HepG2 (cell line): Measurements from ENCODE around the gene MED28. TPM values are rescaled to one million over a fixed set of nuclear protein-coding genes. Genes with fewer than 3 reads are reported as not detected.

Experiments used
- ATAC-seq: fragments of 200-7000 bp; cut with Tn5 transposase; 3 replicates; pipeline ENCODE4 v1.9.1; 2020; ENCODE audit warnings: mild to moderate bottlenecking, moderate library complexity
- BruUV-seq: library from RNA; stranded (reverse); fragments of 400-500 nt; replicated peaks from 2 replicates; lab custom pipeline; 2021; lab: Mats Ljungman, UMichigan
- CTCF ChIA-PET: fragments of 300-600 bp; formaldehyde crosslinking; extraction: SDS; loops from one replicate; lab custom pipeline; 2021; ENCODE audit warnings: low total read pairs, inconsistent platforms, low intra/inter-chr PET ratio; lab: Yijun Ruan, JAX
- POLR2A ChIA-PET: fragments of 350-600 bp; sonication (Branson Sonifier 250); formaldehyde crosslinking; loops from one replicate; lab custom pipeline; 2020; ENCODE audit warnings: antibody characterized with exemption, inconsistent platforms; lab: Yijun Ruan, JAX
- DNase-seq: peaks from one replicate; pipeline ENCODE4 v3.0.0-alpha.2; 2015; ENCODE audit warnings: low spot score
- FAIRE-seq: peaks from 3 replicates; lab custom pipeline; 2011; peaks lifted over from hg19 to GRCh38; lab: Jason Lieb, UNC
- H2AFZ ChIP-seq: one replicate; pipeline ENCODE4 v1.6.1; 2011; ENCODE audit warnings: low read length, inconsistent platforms
- H3K27ac ChIP-seq: fragments of 300-600 bp; 3 replicates; pipeline ENCODE4 v1.8.0; 2011; ENCODE audit warnings: mixed run types, mild to moderate bottlenecking, mixed read lengths, low read length, inconsistent platforms; ENCODE audit not compliant: insufficient read depth; ENCODE audit errors: extremely low read length
- H3K27me3 ChIP-seq, 2 experiments: fragments of 200-600 bp in 1 of 2; 2 replicates in 1 of 2; 3 replicates in 1 of 2; pipeline versions ENCODE4 v1.6.0 to v1.8.0; 2011; ENCODE audit warnings: low read length in 2 of 2, mild to moderate bottlenecking in 2 of 2, moderate library complexity in 2 of 2, inconsistent platforms in 1 of 2; ENCODE audit not compliant: insufficient read depth in 2 of 2, control insufficient read depth in 1 of 2
- H3K36me3 ChIP-seq, 2 experiments: fragments of 200-600 bp in 1 of 2; replicated peaks in 1 of 2; 2 replicates in 1 of 2; 3 replicates in 1 of 2; pipeline versions ENCODE4 v1.5.1 to v1.8.0; 2011; ENCODE audit warnings: low read length in 2 of 2, inconsistent platforms in 1 of 2; ENCODE audit not compliant: insufficient read depth in 2 of 2, control insufficient read depth in 1 of 2
- H3K4me1 ChIP-seq: 2 replicates; pipeline ENCODE4 v1.5.1; 2012; ENCODE audit warnings: low read length, inconsistent platforms; ENCODE audit not compliant: insufficient read depth
- H3K4me2 ChIP-seq: 2 replicates; pipeline ENCODE4 v1.6.0; 2011; ENCODE audit warnings: low read depth, low read length, inconsistent platforms
- H3K4me3 ChIP-seq, 3 experiments: fragments of 200-600 bp in 1 of 3; sonication (generic), shearing (Covaris generic) in 1 of 3; replicated peaks in 1 of 3; 2 replicates each; pipeline ENCODE4 v1.5.1; 2011 to 2016; ENCODE audit warnings: low read length in 3 of 3, inconsistent platforms in 2 of 3, low read depth in 2 of 3, mild to moderate bottlenecking in 2 of 3, control low read depth in 1 of 3, mixed read lengths in 1 of 3; ENCODE audit not compliant: insufficient read depth in 1 of 3
- H3K79me2 ChIP-seq: one replicate; pipeline ENCODE4 v1.6.1; 2011; ENCODE audit warnings: low read length, inconsistent platforms; ENCODE audit not compliant: insufficient read depth
- H3K9ac ChIP-seq: 2 replicates; pipeline ENCODE4 v1.6.0; 2011; ENCODE audit warnings: mild to moderate bottlenecking, low read depth, low read length, inconsistent platforms; ENCODE audit not compliant: insufficient read depth
- H3K9me3 ChIP-seq: 2 replicates; pipeline ENCODE4 v1.5.1; 2012; ENCODE audit warnings: mild to moderate bottlenecking, low read length
- H4K20me1 ChIP-seq: 2 replicates; pipeline ENCODE4 v1.6.0; 2011; ENCODE audit warnings: inconsistent platforms, mild to moderate bottlenecking, low read length, moderate library complexity; ENCODE audit not compliant: insufficient read depth
- BRF2 ChIP-seq: sonication (generic); formaldehyde crosslinking; IDR thresholded peaks from 2 replicates; pipeline ENCODE4 v1.8.1; 2022; ENCODE audit warnings: mild to moderate bottlenecking, missing genetic modification reagents
- RBFOX2 ChIP-seq: fragments of 200-400 bp; formaldehyde crosslinking; IDR thresholded peaks from 2 replicates; pipeline ENCODE4 v1.6.1; 2017; ENCODE audit warnings: low read depth, mild to moderate bottlenecking, low read length
- RELA ChIP-seq: sonication (generic); formaldehyde crosslinking; IDR thresholded peaks from 2 replicates; pipeline ENCODE4 v1.4.0; 2020; ENCODE audit warnings: missing genetic modification reagents
- TBL1XR1 ChIP-seq: fragments of 150-350 bp; IDR thresholded peaks from 2 replicates; pipeline ENCODE4 v1.6.1; 2014; ENCODE audit warnings: borderline replicate concordance, low read length; ENCODE audit not compliant: partially characterized antibody
- WGBS: methylation state at CpG from one replicate; pipeline ENCODE4 v1.1.6; 2017; ENCODE audit warnings: low lambda C conversion rate; 5-methylcytosine and 5-hydroxymethylcytosine counted together
- in situ Hi-C: cut with HindIII; loops from 2 replicates; pipeline ENCODE4 v1.10.0; 2017; ENCODE audit warnings: low pct_unique_long_range_greater_than_20kb; ENCODE audit not compliant: extremely low pct_ligation_motif_present
- intact Hi-C: fragments of 100-400 bp; cut with micrococcal nuclease; formaldehyde crosslinking; loops from one replicate; pipeline ENCODE4 v1.10.0; 2022; ENCODE audit not compliant: unreplicated experiment
- polyA plus RNA-seq, 8 experiments: library from polyadenylated mRNA; depleted of rRNA in 3 of 8; stranded (reverse) in 7 of 8; unstranded in 1 of 8; fragments of >200 nt; fragmentation: Illumina TruSeq in 4 of 8; extraction: Trizol in 4 of 8; gene quantifications; 2 replicates each; pipeline versions ENCODE4 v1.2.1 to v1.2.3, GENCODE V29; 2011 to 2016; ENCODE audit warnings: low read depth in 4 of 8, missing spikeins in 1 of 8, mixed read lengths in 1 of 8; ENCODE audit not compliant: insufficient read depth in 1 of 8
- total RNA-seq, 5 experiments: library from RNA; depleted of rRNA; stranded (reverse); fragments of >200 nt; fragmentation: Illumina TruSeq; extraction: Trizol; gene quantifications; 2 replicates each; pipeline ENCODE4 v1.2.3, GENCODE V29; 2016; ENCODE audit warnings: low read depth in 1 of 5

Gene MED28
- total and polyA plus RNA-seq, 2 of the 13 experiments (the other 11 are each of a cell fraction or from before 2014, with no cell fraction given) = 41.3 to 65.7 TPM

GRCh38 chr4:17578482-17578891, 36.0 kb upstream of the MED28 start:
- Histone ChIP-seq H3K4me2 (peak overlapping the region; percentile 85), H3K4me3 (peak overlapping the region; percentile 87 to 91 (median 91)), H3K27ac (peak overlapping the region; percentile 75), H3K27me3 (no peaks in the 10 kb centered on the region; a peak in 1 of 5 replicates), H3K4me1 (peaks cover 52% of the 10 kb centered on the region), H3K9ac (peak overlapping the region; percentile 87), H2AFZ (no peak overlapping the region), H3K9me3 (no peaks in the 10 kb centered on the region)
- ATAC-seq (no peak; the same call in 2 of the 3 replicates), DNase-seq (no peak)
- BruUV-seq = no TSS peak
- ChIA-PET POLR2A (interaction anchor here (1.1 to 2.7 kb wide), 4 partner anchors 18 to 36 kb away, joined by 3 to 49 read pairs (median 6); partner anchors contain the start of gene MED28), CTCF (interaction anchor here (1.5 kb wide), 1 partner anchor 30 kb away, joined by 5 read pairs; no protein-coding TSS in a partner anchor)
- in situ Hi-C loops = no loop called here
- TF ChIP-seq BRF2 (CRISPR knock-in tag) (no peak), TBL1XR1 (no peak), RBFOX2 (0 out of 2 replicates have a peak, but pooled peaks have one; percentile 7)
- TF ChIP-seq, all 625 proteins: peak for 1
- peaks cover 28% of the 10 kb centered on the region for H3K79me2 ChIP-seq
- peaks cover 4 to 38% of the 10 kb centered on the region in 2 experiments for H3K36me3 ChIP-seq
- FAIRE-seq = no peak
- intact Hi-C loops = no loop called here
- WGBS = 49% methylated on average over 6 of the region's 6 CpGs
- no peaks in the 10 kb centered on the region for H4K20me1 ChIP-seq

- peaks cover 28% of the 10 kb centered on the region for H3K79me2 ChIP-seq
- H3K27me3 ChIP-seq = no peaks in the 10 kb centered on the region; a peak in 1 of 5 replicates
- H3K4me3 ChIP-seq = no peak overlapping the region
- peaks cover 9 to 63% of the 10 kb centered on the region in 2 experiments for H3K36me3 ChIP-seq
- H3K9ac ChIP-seq = no peak overlapping the region
- in situ Hi-C loops = no loop called here
- intact Hi-C loops = no loop called here
- no peak for FAIRE-seq
- ChIA-PET POLR2A (interaction anchor here (1.2 kb wide), 1 partner anchor 33 kb away, joined by 4 read pairs; the partner anchor contains the start of gene MED28), CTCF (no interaction called here)
- BruUV-seq = no TSS peak
- ATAC-seq = no peak
- H3K4me1 ChIP-seq = peaks cover 33% of the 10 kb centered on the region
- no peak overlapping the region for H3K27ac ChIP-seq
- DNase-seq = no peak
- H3K9me3 ChIP-seq = no peaks in the 10 kb centered on the region
- H2AFZ ChIP-seq = no peak overlapping the region
- WGBS = 98% methylated on average over 7 of the region's 7 CpGs
- H4K20me1 ChIP-seq = no peaks in the 10 kb centered on the region
- H3K4me2 ChIP-seq = no peak overlapping the region
- TF ChIP-seq RELA (CRISPR knock-in tag) = no peak
- TF ChIP-seq, all 625 proteins: peak for 0
These were observed 33.5 kb upstream of the MED28 start for GRCh38 chr4:17580969-17581368.
